ENCODE data around the gene NBAS.
"Not testable (repeated sequence)": the region's sequence is repeated elsewhere in the genome, so short reads cannot be mapped to it uniquely, and the experiment has no call there.

NBAS gene

DNA sequence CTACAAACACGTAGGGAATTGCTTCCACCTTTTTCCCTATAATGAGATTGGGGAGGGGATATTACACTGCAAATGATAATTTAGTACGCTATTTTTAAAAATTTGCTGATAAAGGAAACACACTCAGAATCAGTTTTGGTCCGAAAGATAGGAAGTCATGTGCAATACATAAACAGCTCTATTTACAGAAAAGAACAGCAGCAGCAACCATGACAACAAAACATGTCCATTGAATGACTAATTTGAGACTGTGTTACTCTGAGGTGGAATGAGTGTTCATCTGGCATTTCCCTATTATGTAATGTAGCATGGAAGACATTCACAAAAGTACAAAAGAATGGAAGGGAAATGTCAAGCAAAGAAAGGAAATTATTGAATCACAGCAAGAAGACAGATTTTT, 337.2 kb downstream of the NBAS start:
- TF ChIP-seq, protein P1, sequence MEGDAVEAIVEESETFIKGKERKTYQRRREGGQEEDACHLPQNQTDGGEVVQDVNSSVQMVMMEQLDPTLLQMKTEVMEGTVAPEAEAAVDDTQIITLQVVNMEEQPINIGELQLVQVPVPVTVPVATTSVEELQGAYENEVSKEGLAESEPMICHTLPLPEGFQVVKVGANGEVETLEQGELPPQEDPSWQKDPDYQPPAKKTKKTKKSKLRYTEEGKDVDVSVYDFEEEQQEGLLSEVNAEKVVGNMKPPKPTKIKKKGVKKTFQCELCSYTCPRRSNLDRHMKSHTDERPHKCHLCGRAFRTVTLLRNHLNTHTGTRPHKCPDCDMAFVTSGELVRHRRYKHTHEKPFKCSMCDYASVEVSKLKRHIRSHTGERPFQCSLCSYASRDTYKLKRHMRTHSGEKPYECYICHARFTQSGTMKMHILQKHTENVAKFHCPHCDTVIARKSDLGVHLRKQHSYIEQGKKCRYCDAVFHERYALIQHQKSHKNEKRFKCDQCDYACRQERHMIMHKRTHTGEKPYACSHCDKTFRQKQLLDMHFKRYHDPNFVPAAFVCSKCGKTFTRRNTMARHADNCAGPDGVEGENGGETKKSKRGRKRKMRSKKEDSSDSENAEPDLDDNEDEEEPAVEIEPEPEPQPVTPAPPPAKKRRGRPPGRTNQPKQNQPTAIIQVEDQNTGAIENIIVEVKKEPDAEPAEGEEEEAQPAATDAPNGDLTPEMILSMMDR (IDR thresholded peaks at IDR 0.05; ENCODE audit: control extremely low read depth, extremely low read depth, low read depth, missing control alignments) = no peak
- no peak for DNase-seq (ENCODE audit: extremely low spot score)
- CTCF ChIA-PET = interaction anchor here (4.5 kb wide), 1 partner anchor 11 kb away, joined by 21 read pairs; no protein-coding TSS in a partner anchor
- POLR2A ChIA-PET = no interaction called here

- no peak for DNase-seq (ENCODE audit: extremely low spot score)
- POLR2A ChIA-PET = no interaction called here
- TF ChIP-seq, protein P1 (IDR thresholded peaks at IDR 0.05; ENCODE audit: control extremely low read depth, extremely low read depth, low read depth, missing control alignments) = no peak
- CTCF ChIA-PET = interaction anchor here (1.0 to 4.5 kb wide), 5 partner anchors 8 to 48 kb away, joined by 3 to 21 read pairs (median 3); no protein-coding TSS in a partner anchor
Observed at GRCh38 chr2:15222856-15223255, 338.3 kb downstream of the NBAS start.

DNA sequence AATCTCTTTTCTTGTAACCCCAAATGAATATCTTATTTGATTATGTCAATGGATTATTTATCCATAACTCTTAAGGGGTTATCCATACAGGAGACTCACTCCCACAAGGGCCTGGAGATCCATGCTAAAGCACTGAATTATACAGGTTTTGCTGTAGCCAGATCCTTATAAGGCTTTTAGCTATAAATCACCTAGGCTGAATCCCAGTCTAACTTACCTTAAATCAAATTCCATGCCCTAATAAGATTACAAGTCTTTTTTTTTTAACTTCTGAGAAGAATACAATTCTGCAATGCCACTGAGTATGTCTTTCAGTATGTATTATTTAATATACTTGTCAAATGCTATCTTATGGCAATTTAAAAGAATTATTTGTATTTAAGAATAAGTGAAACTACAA, 340.5 kb downstream of the NBAS start:
- CTCF ChIA-PET = no interaction called here
- POLR2A ChIA-PET = no interaction called here
- TF ChIP-seq, protein P1 (IDR thresholded peaks at IDR 0.05; ENCODE audit: control extremely low read depth, extremely low read depth, low read depth, missing control alignments) = no peak
- DNase-seq (ENCODE audit: extremely low spot score) = no peak

DNA sequence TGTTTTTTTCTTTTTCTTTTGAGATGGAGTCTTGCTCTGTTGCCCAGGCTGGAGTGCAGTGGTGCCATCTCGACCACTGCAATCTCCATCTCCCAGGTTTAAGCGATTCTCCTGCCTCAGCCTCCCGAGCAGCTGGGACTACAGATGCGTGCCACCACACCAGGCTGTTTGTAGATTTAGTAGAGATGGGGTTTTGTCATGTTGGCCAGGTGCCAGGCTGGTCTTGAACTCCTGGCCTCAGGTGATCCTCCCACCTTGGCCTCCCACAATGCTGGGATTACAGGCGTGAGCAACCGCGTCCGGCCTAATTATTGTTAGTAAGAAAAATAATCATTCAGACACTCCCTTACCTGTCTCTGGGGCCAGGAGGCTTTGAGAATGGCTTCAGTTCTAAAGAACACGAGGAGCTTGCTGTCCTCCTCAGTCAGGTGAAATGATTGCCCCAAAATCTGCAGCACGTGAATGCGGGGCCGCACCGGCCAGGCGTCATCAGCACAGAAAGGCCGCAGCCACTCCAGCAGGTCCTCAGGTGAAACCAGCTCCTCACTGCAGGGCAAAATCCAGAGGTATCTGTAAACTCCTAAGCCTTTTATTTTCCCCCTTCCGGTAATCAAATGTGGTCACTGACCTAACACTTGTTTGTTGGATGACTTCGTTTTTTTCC, 342.6 kb downstream of the NBAS start:
- POLR2A ChIA-PET = no interaction called here
- CTCF ChIA-PET = interaction anchor here (1.5 kb wide), 1 partner anchor 17 kb away, joined by 7 read pairs; no protein-coding TSS in a partner anchor
- TF ChIP-seq, protein P1 (IDR thresholded peaks at IDR 0.05; ENCODE audit: control extremely low read depth, extremely low read depth, low read depth, missing control alignments) = no peak
- no peak for DNase-seq (ENCODE audit: extremely low spot score)

- TF ChIP-seq, protein P1 (IDR thresholded peaks at IDR 0.05; ENCODE audit: control extremely low read depth, extremely low read depth, low read depth, missing control alignments) = no peak
- POLR2A ChIA-PET = interaction anchor here (0.7 kb wide), 1 partner anchor 14 kb away, joined by 3 read pairs; no protein-coding TSS in a partner anchor
- CTCF ChIA-PET = no interaction called here
- no peak for DNase-seq (ENCODE audit: extremely low spot score)
Observed at GRCh38 chr2:15212249-15212648, 348.9 kb downstream of the NBAS start.

- CTCF ChIA-PET; DNase-seq (ENCODE audit: extremely low spot score); POLR2A ChIA-PET: not testable (repeated sequence)
Observed at GRCh38 chr2:15210542-15210941, 350.6 kb downstream of the NBAS start.

GRCh38 chr2:15206419-15206818, 354.7 kb downstream of the NBAS start:
- ChIA-PET CTCF (interaction anchor here (1.1 kb wide), 1 partner anchor 15 kb away, joined by 3 read pairs; no protein-coding TSS in a partner anchor), POLR2A (no interaction called here)
- TF ChIP-seq, protein P1 (IDR thresholded peaks at IDR 0.05; ENCODE audit: control extremely low read depth, extremely low read depth, low read depth, missing control alignments) = no peak
- no peak for DNase-seq (ENCODE audit: extremely low spot score)

Measured in GM10248 (cell line).